GM20431 (cell line): ENCODE data around the gene KRTAP4-4.
"Not testable (repeated sequence)": the region's sequence is repeated elsewhere in the genome, so short reads cannot be mapped to it uniquely, and the experiment has no call there.

ENCODE experiments used
- in situ Hi-C: fragments of 300-500 bp; cut with MseI, MboI; formaldehyde crosslinking; loops from one replicate; pipeline ENCODE4 v1.15.0; 2020; ENCODE audit warnings: low sequenced_read_pairs; ENCODE audit not compliant: unreplicated experiment

The KRTAP4-4 gene

GRCh38 chr17:41149652-41149985 is 10.9 kb downstream of the KRTAP4-4 start, which contains the start of gene KRTAP4-5:
Gene KRTAP4-5, minus strand, starts transcription at chr17:41149825. Its CDS starts 58 bp downstream, at chr17:41149767.
- in situ Hi-C loops = no loop called here

GRCh38 chr17:41148971-41149651 is 11.4 kb downstream of the KRTAP4-4 start:
- in situ Hi-C loops = not testable (repeated sequence)

GRCh38 chr17:41147531-41148204 is 12.9 kb downstream of the KRTAP4-4 start:
- in situ Hi-C loops = no loop called here

- in situ Hi-C loops = no loop called here
Observed at GRCh38 chr17:41145261-41145660, 15.3 kb downstream of the KRTAP4-4 start.

- in situ Hi-C loops = no loop called here
Observed at GRCh38 chr17:41144846-41145245, 15.7 kb downstream of the KRTAP4-4 start.

- in situ Hi-C loops = no loop called here
Observed at GRCh38 chr17:41141361-41141760, 19.2 kb downstream of the KRTAP4-4 start.

- in situ Hi-C loops = no loop called here
Observed at GRCh38 chr17:41140360-41141131, 20.0 kb downstream of the KRTAP4-4 start, which contains the start of gene KRTAP4-6. Gene KRTAP4-6, minus strand, starts transcription at chr17:41140544. Its CDS starts 57 bp downstream, at chr17:41140487.

GRCh38 chr17:41139865-41140264 is 20.7 kb downstream of the KRTAP4-4 start:
- in situ Hi-C loops = not testable (repeated sequence)

GRCh38 chr17:41133880-41134735 is 26.4 kb downstream of the KRTAP4-4 start:
- in situ Hi-C loops = no loop called here

GRCh38 chr17:41131979-41132378 is 28.6 kb downstream of the KRTAP4-4 start:
- in situ Hi-C loops = no loop called here

GRCh38 chr17:41127371-41127770 is 33.2 kb downstream of the KRTAP4-4 start:
- in situ Hi-C loops = no loop called here

- in situ Hi-C loops = no loop called here
Observed at GRCh38 chr17:41126412-41126811, 34.1 kb downstream of the KRTAP4-4 start.

GRCh38 chr17:41125064-41125463 is 35.5 kb downstream of the KRTAP4-4 start:
- in situ Hi-C loops = no loop called here

GRCh38 chr17:41123991-41124371 is 36.6 kb downstream of the KRTAP4-4 start, which contains the start of gene KRTAP4-12:
Gene KRTAP4-12, minus strand, starts transcription at chr17:41124182. Its CDS starts 60 bp downstream, at chr17:41124122.
- in situ Hi-C loops = not testable (repeated sequence)

- in situ Hi-C loops = not testable (repeated sequence)
Observed at GRCh38 chr17:41123292-41123990, 37.1 kb downstream of the KRTAP4-4 start.

GRCh38 chr17:41121742-41122141 is 38.8 kb downstream of the KRTAP4-4 start:
- in situ Hi-C loops = no loop called here

- in situ Hi-C loops = not testable (repeated sequence)
Observed at GRCh38 chr17:41119696-41120690, 40.6 kb downstream of the KRTAP4-4 start.

GRCh38 chr17:41118721-41119120 is 41.8 kb downstream of the KRTAP4-4 start:
- in situ Hi-C loops = no loop called here
